ENCODE measurements around the gene TCTN3.
A peak's percentile ranks its signal among the peaks of the same experiment; 100 is the strongest.

The TCTN3 gene, protein sequence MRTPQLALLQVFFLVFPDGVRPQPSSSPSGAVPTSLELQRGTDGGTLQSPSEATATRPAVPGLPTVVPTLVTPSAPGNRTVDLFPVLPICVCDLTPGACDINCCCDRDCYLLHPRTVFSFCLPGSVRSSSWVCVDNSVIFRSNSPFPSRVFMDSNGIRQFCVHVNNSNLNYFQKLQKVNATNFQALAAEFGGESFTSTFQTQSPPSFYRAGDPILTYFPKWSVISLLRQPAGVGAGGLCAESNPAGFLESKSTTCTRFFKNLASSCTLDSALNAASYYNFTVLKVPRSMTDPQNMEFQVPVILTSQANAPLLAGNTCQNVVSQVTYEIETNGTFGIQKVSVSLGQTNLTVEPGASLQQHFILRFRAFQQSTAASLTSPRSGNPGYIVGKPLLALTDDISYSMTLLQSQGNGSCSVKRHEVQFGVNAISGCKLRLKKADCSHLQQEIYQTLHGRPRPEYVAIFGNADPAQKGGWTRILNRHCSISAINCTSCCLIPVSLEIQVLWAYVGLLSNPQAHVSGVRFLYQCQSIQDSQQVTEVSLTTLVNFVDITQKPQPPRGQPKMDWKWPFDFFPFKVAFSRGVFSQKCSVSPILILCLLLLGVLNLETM

DNA sequence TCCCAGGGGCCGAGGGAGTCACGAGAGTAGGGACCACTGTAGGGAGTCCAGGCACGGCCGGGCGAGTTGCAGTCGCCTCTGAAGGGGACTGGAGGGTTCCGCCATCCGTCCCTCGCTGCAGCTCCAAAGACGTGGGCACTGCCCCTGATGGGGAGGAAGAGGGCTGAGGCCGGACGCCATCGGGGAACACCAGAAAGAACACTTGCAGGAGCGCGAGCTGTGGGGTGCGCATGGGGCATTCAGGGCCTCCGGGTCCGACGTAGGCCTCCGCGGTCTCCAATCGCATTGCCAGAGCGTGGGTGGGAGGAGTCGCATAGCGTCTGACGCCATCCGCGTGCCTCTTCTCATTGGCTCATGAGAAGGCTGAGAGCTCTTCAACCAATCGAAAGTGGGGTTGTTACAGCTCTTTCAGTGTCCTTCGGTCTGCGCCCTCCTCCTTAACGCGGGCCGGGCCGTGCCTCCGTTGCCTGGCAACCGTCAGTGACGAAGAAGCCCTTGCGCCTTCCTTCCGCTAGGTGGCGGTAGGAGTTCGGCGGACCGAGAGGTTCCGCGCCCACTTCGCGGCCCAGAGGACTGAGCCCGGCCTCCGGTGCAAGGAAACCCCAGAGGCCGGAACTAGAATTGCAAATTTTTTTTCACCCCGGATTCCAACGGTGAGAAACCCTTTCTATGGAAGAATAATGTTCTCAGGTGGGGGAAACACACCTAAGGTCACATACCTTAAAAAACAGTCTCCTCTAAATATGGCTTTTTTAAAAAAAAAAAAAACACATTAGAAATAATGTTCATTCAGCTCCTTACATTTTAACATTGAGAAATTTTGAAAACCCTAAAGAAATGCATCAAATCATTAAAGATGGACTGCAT is at the start of gene TCTN3:
Gene TCTN3 (minus strand): TSS at position 260 of the 867 bp plus-strand sequence. CDS start 28 bp downstream, at position 232.
- Histone ChIP-seq H3K9me3 (no peaks in the 10 kb centered on the region), H3K36me3 (peaks cover 8 to 22% (median 20%) of the 10 kb centered on the region in 3 donors), H3K27ac (peak within 1 kb of the TSS; percentile 79 to 82), H3K4me3 (peak within 1 kb of the TSS; percentile 72 to 91), H3K27me3 (no peaks in the 10 kb centered on the region), H3K4me1 (peaks cover 0 to 34% (median 23%) of the 10 kb centered on the region in 4 donors)
- TF ChIP-seq, protein P1, sequence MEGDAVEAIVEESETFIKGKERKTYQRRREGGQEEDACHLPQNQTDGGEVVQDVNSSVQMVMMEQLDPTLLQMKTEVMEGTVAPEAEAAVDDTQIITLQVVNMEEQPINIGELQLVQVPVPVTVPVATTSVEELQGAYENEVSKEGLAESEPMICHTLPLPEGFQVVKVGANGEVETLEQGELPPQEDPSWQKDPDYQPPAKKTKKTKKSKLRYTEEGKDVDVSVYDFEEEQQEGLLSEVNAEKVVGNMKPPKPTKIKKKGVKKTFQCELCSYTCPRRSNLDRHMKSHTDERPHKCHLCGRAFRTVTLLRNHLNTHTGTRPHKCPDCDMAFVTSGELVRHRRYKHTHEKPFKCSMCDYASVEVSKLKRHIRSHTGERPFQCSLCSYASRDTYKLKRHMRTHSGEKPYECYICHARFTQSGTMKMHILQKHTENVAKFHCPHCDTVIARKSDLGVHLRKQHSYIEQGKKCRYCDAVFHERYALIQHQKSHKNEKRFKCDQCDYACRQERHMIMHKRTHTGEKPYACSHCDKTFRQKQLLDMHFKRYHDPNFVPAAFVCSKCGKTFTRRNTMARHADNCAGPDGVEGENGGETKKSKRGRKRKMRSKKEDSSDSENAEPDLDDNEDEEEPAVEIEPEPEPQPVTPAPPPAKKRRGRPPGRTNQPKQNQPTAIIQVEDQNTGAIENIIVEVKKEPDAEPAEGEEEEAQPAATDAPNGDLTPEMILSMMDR (IDR thresholded peaks at IDR 0.05) = peak; percentile 99 to 100
- intact Hi-C loops (cut with DNase I; ENCODE audit: low total_unique reads) = loop anchor here (1.0 to 5.0 kb wide), 2 partner anchors 147 to 168 kb away; no protein-coding TSS in a partner anchor
- peak; percentile 96 to 98 for DNase-seq

DNA sequence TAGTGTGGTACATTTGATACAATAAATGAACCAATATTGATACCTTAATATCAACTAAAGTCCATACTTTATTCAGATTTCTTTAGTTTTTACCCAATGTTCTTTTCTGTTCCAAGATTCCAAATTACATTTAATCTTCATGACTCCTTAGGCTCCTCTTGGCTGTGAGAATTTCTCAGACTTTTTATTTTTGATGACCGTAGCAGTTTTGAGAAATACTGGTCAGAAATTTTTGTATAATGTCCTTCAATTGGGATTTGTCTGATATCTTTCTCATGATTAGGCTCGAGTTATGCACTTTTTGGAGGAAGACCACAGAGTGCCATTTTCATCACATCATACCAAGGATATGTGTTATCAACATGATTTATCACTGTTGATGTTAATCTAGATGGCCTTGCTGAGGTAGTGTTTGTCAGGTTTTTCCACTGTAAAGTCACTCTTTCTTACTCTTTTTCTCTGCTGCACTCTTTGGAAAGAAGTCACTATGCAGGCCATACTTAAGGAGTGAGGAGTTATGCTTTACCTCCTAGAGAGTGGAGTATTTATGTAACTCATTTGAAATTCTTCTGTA is 49.3 kb upstream of the TCTN3 start:
- H3K36me3 ChIP-seq = no peaks in the 10 kb centered on the region
- no peak overlapping the region for H3K4me3 ChIP-seq
- TF ChIP-seq, protein P1 (IDR thresholded peaks at IDR 0.05) = no peak
- DNase-seq = no peak
- peaks cover 0 to 25% (median 5%) of the 10 kb centered on the region in 4 donors for H3K4me1 ChIP-seq
- peak overlapping the region; percentile 16 to 65 for H3K27ac ChIP-seq
- no peaks in the 10 kb centered on the region for H3K9me3 ChIP-seq
- intact Hi-C loops (cut with DNase I; ENCODE audit: low total_unique reads) = loop anchor here (5.0 kb wide), 1 partner anchor 99 kb away; no protein-coding TSS in a partner anchor
- no peaks in the 10 kb centered on the region for H3K27me3 ChIP-seq

DNA sequence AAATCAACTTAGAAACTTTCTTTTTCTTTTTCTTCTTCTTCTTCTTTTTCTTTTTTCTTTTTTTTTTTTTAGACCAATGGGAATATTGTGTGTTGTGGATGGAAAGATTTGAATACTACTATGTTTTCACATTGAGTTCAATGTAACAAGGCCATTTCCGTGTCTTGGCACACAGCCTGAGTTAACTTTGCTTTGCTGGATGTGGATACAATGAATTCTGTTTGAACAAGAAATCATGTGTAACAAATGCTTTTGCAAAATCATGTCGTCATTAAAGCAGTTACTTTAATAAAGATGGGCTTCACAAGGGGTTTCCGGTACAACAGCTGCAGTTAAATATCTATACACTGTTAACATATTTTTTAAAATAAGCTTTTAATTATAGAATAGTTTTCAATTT is 48.8 kb upstream of the TCTN3 start:
- intact Hi-C loops (cut with DNase I; ENCODE audit: low total_unique reads) = loop anchor here (5.0 kb wide), 1 partner anchor 100 kb away; no protein-coding TSS in a partner anchor
- Histone ChIP-seq H3K27me3 (no peaks in the 10 kb centered on the region), H3K4me1 (peaks cover 0 to 25% (median 5%) of the 10 kb centered on the region in 4 donors), H3K4me3 (no peak overlapping the region), H3K36me3 (no peaks in the 10 kb centered on the region), H3K27ac (peak overlapping the region; percentile 57 to 65), H3K9me3 (no peaks in the 10 kb centered on the region)
- TF ChIP-seq, protein P1 (IDR thresholded peaks at IDR 0.05) = no peak
- DNase-seq = peak in 1 of 2 donors; percentile 38

GRCh38 chr10:95741807-95742467 is 48.2 kb upstream of the TCTN3 start:
- Histone ChIP-seq H3K27me3 (no peaks in the 10 kb centered on the region), H3K4me3 (no peak overlapping the region), H3K9me3 (no peaks in the 10 kb centered on the region), H3K27ac (peak overlapping the region; percentile 57 to 65), H3K36me3 (no peaks in the 10 kb centered on the region), H3K4me1 (peaks cover 0 to 25% (median 5%) of the 10 kb centered on the region in 4 donors)
- TF ChIP-seq, protein P1 (IDR thresholded peaks at IDR 0.05) = peak in 1 of 2 experiments; percentile 6
- DNase-seq = peak in 1 of 2 donors; percentile 43
- intact Hi-C loops (cut with DNase I; ENCODE audit: low total_unique reads) = loop anchor here (5.0 kb wide), 1 partner anchor 100 kb away; no protein-coding TSS in a partner anchor

All from tibial artery (tissue), 4 donors.